ENCODE results near the gene USP34.

DNA sequence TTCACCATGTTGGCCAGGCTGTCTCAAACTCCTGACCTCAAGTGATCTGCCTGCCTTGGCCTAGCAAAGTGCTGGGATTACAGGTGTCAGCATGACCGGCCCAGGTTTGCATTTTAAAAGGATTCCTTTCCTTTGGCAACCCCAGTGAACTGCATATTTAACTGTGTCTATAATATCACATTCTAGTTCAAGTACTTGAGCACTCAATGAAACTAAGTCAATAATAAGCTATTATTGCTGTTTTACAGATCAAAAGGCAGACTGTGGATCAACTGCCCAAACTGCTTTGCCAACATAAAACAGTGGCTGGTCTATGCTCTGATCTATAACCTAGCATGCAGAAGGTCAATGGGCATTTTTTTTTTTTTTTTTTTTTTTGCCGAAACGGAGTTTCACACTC, 144.5 kb downstream of the USP34 start:
- TF ChIP-seq, protein P1, sequence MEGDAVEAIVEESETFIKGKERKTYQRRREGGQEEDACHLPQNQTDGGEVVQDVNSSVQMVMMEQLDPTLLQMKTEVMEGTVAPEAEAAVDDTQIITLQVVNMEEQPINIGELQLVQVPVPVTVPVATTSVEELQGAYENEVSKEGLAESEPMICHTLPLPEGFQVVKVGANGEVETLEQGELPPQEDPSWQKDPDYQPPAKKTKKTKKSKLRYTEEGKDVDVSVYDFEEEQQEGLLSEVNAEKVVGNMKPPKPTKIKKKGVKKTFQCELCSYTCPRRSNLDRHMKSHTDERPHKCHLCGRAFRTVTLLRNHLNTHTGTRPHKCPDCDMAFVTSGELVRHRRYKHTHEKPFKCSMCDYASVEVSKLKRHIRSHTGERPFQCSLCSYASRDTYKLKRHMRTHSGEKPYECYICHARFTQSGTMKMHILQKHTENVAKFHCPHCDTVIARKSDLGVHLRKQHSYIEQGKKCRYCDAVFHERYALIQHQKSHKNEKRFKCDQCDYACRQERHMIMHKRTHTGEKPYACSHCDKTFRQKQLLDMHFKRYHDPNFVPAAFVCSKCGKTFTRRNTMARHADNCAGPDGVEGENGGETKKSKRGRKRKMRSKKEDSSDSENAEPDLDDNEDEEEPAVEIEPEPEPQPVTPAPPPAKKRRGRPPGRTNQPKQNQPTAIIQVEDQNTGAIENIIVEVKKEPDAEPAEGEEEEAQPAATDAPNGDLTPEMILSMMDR (IDR thresholded peaks at IDR 0.05), result no peak
- TF ChIP-seq POLR2A (IDR thresholded peaks at IDR 0.05) (no peak), EP300 (IDR thresholded peaks at IDR 0.05) (no peak)

Measured in ovary (tissue), 3 donors.